OCI-LY1 (cell line): ENCODE data around the gene DIAPH1.

Experiments used
- H2AFZ ChIP-seq: fragments of 200-600 bp; sonication (generic), shearing (Covaris generic); 2 replicates; pipeline ENCODE4 v1.6.0; 2014; ENCODE audit warnings: antibody characterized with exemption, mild to moderate bottlenecking, low read length
- H3F3A ChIP-seq: fragments of 200-600 bp; sonication (generic), shearing (Covaris generic); 2 replicates; pipeline ENCODE4 v1.6.0; 2014; ENCODE audit warnings: mild to moderate bottlenecking, antibody characterized with exemption, low read length, moderate library complexity; ENCODE audit not compliant: insufficient read depth
- H3K27ac ChIP-seq: fragments of 200-600 bp; sonication (generic); 2 replicates; pipeline ENCODE4 v1.5.1; 2014; ENCODE audit warnings: low read length, mixed run types, mild to moderate bottlenecking, low read depth; ENCODE audit not compliant: poor library complexity, severe bottlenecking
- H3K27me3 ChIP-seq: fragments of 200-600 bp; sonication (generic); 2 replicates; pipeline ENCODE4 v1.6.0; 2014; ENCODE audit warnings: antibody characterized with exemption, mild to moderate bottlenecking, low read length, moderate library complexity; ENCODE audit not compliant: insufficient read depth
- H3K36me3 ChIP-seq: fragments of 200-600 bp; sonication (generic); 2 replicates; pipeline ENCODE4 v1.6.1; 2014; ENCODE audit warnings: mild to moderate bottlenecking, antibody characterized with exemption, low read length, moderate library complexity, mixed read lengths; ENCODE audit not compliant: insufficient read depth
- H3K4me1 ChIP-seq: fragments of 200-600 bp; sonication (generic); 2 replicates; pipeline ENCODE4 v1.5.1; 2014; ENCODE audit warnings: mild to moderate bottlenecking, low read length, moderate library complexity; ENCODE audit not compliant: insufficient read depth, severe bottlenecking
- H3K4me2 ChIP-seq: fragments of 200-600 bp; sonication (generic), shearing (Covaris generic); 2 replicates; pipeline ENCODE4 v1.6.1; 2014; ENCODE audit warnings: low read length
- H3K4me3 ChIP-seq: fragments of 200-600 bp; sonication (generic); 2 replicates; pipeline ENCODE4 v1.5.1; 2014; ENCODE audit warnings: low read length, low read depth, mild to moderate bottlenecking, mixed read lengths; ENCODE audit not compliant: poor library complexity, severe bottlenecking
- H3K79me2 ChIP-seq: fragments of 200-600 bp; shearing (Covaris generic); 2 replicates; pipeline ENCODE4 v1.6.1; 2016; ENCODE audit warnings: mixed run types, low read length, mixed read lengths; ENCODE audit not compliant: insufficient read depth
- H3K9ac ChIP-seq: fragments of 200-600 bp; sonication (generic), shearing (Covaris generic); 2 replicates; pipeline ENCODE4 v1.6.1; 2014; ENCODE audit warnings: mild to moderate bottlenecking, low read length, mixed read lengths
- H3K9me2 ChIP-seq: fragments of 200-600 bp; sonication (generic), shearing (Covaris generic); 2 replicates; pipeline ENCODE4 v1.6.1; 2014; ENCODE audit warnings: low read depth, mild to moderate bottlenecking, low read length, mixed read lengths
- H3K9me3 ChIP-seq: fragments of 200-600 bp; shearing (Covaris generic); 2 replicates; pipeline ENCODE4 v1.6.1; 2014; ENCODE audit warnings: low read length, mixed read lengths
- H4K20me1 ChIP-seq: fragments of 200-600 bp; sonication (generic), shearing (Covaris generic); 2 replicates; pipeline ENCODE4 v1.6.0; 2016; ENCODE audit warnings: mild to moderate bottlenecking, low read length; ENCODE audit not compliant: insufficient read depth
- EZH2 ChIP-seq: fragments of 200-600 bp; sonication (generic), shearing (Covaris generic); IDR thresholded peaks from 2 replicates; pipeline ENCODE4 v1.8.0; 2017; ENCODE audit warnings: borderline replicate concordance, mixed run types, mild to moderate bottlenecking, antibody characterized with exemption, low read length, moderate library complexity, mixed read lengths
- TF ChIP-seq, protein P1 (sequence below): fragments of 200-600 bp; sonication (generic), shearing (Covaris generic); IDR thresholded peaks from 2 replicates; pipeline ENCODE4 v1.5.1; 2017; ENCODE audit warnings: mild to moderate bottlenecking, antibody characterized with exemption, low read length, moderate library complexity, mixed read lengths

The DIAPH1 gene

DNA sequence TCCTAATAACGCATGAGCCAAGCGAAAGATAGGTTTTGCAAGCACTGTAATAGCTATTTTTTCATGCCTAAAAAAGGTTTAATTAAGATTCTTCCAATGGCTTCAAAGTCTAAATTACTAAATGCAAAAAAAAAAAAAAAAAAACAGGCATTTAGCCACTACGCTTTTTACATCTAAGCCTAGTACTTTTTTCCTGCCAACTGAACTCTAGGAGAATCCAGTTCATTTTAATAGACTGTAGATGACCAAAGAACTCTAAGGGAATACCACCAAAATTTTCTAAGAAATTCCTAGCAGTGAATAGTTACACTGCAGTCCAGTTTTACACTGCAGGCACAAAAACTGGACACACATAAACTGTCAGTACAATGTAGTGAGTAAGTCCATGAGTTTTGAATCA lies 9.8 kb downstream of the DIAPH1 start:
- peaks cover 40% of the 10 kb centered on the region for H3K79me2 ChIP-seq
- no peak overlapping the region for H3K27ac ChIP-seq
- no peaks in the 10 kb centered on the region for H3K9me3 ChIP-seq
- no peak overlapping the region for H2AFZ ChIP-seq
- no peak overlapping the region for H3K4me3 ChIP-seq
- no peaks in the 10 kb centered on the region for H3K9me2 ChIP-seq
- no peaks in the 10 kb centered on the region for H3F3A ChIP-seq
- TF ChIP-seq, protein P1, sequence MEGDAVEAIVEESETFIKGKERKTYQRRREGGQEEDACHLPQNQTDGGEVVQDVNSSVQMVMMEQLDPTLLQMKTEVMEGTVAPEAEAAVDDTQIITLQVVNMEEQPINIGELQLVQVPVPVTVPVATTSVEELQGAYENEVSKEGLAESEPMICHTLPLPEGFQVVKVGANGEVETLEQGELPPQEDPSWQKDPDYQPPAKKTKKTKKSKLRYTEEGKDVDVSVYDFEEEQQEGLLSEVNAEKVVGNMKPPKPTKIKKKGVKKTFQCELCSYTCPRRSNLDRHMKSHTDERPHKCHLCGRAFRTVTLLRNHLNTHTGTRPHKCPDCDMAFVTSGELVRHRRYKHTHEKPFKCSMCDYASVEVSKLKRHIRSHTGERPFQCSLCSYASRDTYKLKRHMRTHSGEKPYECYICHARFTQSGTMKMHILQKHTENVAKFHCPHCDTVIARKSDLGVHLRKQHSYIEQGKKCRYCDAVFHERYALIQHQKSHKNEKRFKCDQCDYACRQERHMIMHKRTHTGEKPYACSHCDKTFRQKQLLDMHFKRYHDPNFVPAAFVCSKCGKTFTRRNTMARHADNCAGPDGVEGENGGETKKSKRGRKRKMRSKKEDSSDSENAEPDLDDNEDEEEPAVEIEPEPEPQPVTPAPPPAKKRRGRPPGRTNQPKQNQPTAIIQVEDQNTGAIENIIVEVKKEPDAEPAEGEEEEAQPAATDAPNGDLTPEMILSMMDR: no peak
- no peak for TF ChIP-seq EZH2
- no peaks in the 10 kb centered on the region for H3K27me3 ChIP-seq
- no peak overlapping the region for H3K9ac ChIP-seq
- H3K4me1 ChIP-seq: peaks cover 17% of the 10 kb centered on the region
- no peak overlapping the region for H3K4me2 ChIP-seq
- no peaks in the 10 kb centered on the region for H3K36me3 ChIP-seq
- H4K20me1 ChIP-seq: no peaks in the 10 kb centered on the region

DNA sequence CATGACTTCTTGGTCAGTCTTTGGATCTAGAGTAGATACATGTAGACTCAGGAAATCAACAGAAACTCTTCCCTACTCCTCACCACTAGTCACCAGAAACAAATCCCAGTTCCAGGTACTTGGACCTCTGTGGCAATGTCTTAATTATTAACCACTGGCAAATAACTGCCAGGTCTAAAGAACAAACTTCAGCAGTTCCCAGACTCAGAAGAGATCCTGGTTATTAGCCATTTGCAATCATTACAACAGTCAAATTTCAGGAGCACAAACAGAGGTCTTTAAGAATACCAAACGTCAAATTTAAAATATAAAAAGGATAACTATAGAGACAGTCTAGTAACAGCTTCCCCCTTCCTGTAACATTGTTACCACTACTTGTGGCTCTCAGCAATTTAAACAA lies 10.2 kb downstream of the DIAPH1 start:
- Histone ChIP-seq H3K4me2 (no peak overlapping the region), H2AFZ (no peak overlapping the region), H3K9ac (no peak overlapping the region), H3K9me2 (no peaks in the 10 kb centered on the region), H4K20me1 (no peaks in the 10 kb centered on the region), H3K79me2 (peaks cover 36% of the 10 kb centered on the region), H3K27ac (no peak overlapping the region), H3K4me3 (no peak overlapping the region), H3K27me3 (no peaks in the 10 kb centered on the region), H3K4me1 (peaks cover 17% of the 10 kb centered on the region), H3K36me3 (no peaks in the 10 kb centered on the region; the same call in 1 of the 2 replicates), H3K9me3 (no peaks in the 10 kb centered on the region), H3F3A (no peaks in the 10 kb centered on the region)
- no peak for TF ChIP-seq EZH2
- TF ChIP-seq, protein P1: no peak

DNA sequence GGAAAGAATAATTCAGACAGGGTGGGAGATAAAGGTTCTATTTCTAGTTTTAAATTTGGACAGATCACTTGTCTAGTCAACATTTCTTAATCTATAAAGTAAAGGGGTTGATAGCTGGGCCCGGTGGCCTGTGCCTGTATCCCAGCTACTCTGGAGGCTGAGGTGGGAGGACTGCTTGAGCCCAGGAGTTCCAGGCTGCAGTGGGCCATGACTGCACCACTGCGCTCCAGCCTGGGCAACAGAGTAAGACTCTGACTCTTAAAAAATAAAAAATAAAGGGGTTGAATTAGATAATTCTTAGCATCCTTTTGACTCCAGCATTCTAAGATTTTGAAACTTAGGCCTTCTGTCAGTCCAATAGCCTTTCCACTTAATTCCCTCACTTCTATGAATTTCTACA lies 10.8 kb downstream of the DIAPH1 start:
- no peaks in the 10 kb centered on the region for H4K20me1 ChIP-seq
- no peak overlapping the region for H2AFZ ChIP-seq
- H3K9ac ChIP-seq: no peak overlapping the region
- peaks cover 17% of the 10 kb centered on the region for H3K4me1 ChIP-seq
- no peaks in the 10 kb centered on the region for H3K9me2 ChIP-seq
- H3K27ac ChIP-seq: no peak overlapping the region
- H3F3A ChIP-seq: no peaks in the 10 kb centered on the region
- no peaks in the 10 kb centered on the region for H3K27me3 ChIP-seq
- no peak overlapping the region for H3K4me3 ChIP-seq
- TF ChIP-seq EZH2: no peak
- TF ChIP-seq, protein P1: no peak
- H3K36me3 ChIP-seq: no peaks in the 10 kb centered on the region; the same call in 1 of the 2 replicates
- no peaks in the 10 kb centered on the region for H3K9me3 ChIP-seq
- peaks cover 36% of the 10 kb centered on the region for H3K79me2 ChIP-seq
- H3K4me2 ChIP-seq: no peak overlapping the region
